Glomerular visceral epithelial cell (primary cell): ENCODE data around the gene MFAP3.
"Not testable (repeated sequence)": the region's sequence is repeated elsewhere in the genome, so short reads cannot be mapped to it uniquely, and the experiment has no call there.

ENCODE experiments used
- DNase-seq: peaks from one replicate; pipeline ENCODE4 v3.0.0-alpha.2; 2016; ENCODE audit errors: extremely low spot score

Gene MFAP3

DNA sequence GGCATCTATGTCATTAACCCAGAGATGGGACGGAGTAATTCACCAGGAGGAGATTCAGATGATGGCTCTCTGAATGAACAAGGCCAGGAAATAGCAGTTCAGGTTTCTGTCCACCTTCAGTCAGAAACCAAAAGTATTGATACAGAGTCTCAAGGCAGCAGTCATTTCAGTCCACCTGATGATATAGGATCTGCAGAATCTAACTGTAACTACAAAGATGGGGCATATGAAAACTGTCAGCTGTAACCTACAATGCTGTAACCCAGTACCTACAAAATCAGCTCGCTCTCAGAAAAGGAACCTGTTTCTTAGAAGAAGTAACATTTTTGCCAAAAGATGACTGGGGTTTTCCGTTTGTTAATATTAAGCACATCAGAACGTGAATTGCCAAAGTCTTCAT, 14.7 kb downstream of the MFAP3 start:
- no peak for DNase-seq

DNA sequence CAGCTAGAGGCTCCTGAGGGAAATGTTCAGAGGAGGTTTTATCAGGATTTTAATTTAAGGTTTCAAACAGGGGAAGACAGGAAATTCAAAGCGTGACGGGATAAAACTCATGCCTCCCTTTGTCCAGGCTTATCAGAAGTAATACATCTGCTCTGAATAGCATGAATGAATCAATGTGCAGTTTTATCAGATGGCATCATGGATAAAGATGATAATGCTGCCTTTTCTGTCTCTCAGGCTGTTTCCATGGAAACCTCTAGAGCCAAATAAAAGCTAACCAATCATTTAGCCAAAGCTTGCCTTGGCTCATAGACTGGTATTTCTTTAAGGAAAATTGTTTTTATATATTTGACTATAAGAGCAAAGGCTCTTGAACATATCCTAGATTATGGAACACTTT, 16.4 kb downstream of the MFAP3 start:
- DNase-seq = no peak

DNA sequence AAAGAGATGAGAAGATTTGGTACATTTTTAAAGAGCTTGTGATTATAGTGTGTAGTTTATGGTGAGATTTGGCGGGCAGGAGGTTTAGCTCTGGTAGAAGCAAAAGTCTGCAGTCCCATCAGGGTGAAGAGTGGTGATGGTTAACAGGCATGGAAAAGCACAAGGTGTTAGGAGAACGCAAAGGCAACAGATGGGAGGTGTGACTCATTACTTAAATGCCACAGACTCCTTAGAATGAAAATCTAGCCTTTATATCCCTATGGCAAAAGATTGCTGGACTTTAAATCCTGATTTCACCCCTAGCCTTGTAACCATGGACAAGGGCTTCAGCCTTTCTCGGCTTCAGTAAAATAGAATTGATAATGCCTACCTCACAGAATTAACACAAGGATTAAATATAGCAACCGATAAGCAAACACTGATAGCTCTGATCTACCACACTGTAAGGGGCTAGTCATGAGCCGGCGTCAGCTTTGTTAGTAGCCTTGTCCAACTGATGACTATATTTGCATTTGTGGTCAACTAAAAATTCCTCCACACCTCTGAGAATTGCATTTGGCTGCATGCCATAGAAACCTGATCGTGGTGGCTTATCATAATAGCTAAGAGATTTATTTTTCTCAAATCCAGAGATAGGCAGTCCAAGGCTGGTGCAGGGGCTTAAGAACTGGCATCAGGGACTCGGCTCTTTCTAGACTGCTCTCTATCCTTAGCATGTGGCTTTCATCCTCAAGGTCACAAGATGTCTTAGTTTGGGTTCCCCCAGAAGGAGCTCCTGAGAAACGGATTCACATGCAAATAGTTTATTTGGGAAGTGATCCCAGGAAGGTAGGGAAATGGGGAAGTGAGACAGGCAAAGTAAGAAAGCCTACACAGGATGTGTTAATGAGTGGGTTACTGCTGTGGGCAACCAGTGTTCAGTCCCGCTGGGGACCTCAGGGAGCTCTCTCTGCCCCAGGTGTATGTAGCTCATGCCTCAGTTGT, 19.6 kb downstream of the MFAP3 start:
- peak; percentile 63 for DNase-seq

DNA sequence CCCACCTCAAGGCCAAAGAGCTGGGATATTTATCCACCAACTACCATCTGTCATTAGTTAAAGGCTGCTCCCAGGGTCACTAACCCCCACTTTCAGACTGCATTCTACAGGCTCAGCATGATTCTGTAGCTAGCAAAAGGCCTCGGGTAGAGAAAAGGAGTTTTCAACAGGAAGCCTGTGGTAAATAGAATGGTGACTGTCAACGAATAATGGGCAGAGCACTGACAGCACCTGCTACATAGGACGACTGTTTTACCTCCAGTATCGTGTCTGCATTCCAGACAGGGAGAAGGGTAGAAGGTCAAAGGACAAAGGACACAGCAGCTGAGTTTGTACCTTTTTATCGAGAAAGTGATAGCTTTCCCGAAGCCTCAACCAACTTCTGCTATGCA, 20.3 kb downstream of the MFAP3 start:
- DNase-seq = no peak

DNA sequence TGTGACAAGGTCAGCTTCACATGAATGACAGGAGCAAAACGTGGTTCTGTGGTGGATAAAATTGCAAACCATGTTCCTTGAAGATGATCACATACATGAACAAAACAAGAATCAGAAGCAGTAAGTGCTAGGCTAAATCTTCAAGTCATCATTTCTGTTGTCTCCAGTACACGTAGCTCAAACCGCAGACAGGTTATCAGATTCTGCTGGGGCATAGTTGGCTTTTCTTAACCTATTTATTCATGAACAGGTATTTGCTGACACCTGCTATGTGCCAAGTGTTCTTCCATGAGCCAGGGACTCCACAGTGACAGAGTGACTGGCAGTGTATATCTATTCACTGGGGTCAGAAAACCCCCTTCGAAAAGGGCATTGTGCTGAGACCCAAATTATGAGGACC, 20.8 kb downstream of the MFAP3 start:
- no peak for DNase-seq

DNA sequence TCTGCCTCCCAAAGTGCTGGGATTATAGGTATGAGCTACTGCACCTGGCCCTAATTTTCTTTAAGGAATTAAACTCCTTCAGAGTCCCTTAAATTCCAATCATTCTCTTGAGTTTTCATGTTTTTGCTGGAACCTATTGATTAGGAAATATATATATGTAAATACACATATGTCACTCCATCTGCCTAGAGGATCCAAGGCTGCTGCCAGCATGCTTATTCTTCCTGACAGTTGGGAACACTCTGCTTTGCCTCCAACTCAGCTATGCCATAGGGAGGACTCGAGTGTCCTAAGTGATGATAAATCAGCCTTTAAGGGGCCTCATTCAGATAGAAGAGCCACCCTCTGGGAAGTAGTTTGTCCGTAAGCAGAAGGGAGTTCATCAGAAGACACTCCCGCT, 21.8 kb downstream of the MFAP3 start:
- DNase-seq = no peak

DNA sequence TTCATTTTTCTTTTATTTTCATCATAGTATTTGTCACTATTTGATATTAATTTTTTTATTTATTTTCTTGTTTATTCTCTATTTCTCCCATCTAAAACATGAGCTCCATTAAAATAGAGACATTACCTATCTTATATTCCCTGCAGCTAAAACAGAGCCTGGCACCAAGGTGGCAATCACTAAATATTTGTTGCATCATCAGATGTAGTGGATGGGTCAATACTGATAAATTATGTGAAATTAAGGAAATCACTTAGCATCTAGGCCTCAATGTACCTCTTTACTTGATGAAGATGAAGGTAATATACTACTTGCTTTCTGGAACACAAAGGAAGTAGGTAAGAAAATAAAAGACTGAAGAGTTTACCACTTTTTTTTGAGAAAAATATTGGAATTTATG, 24.6 kb downstream of the MFAP3 start:
- DNase-seq = no peak

DNA sequence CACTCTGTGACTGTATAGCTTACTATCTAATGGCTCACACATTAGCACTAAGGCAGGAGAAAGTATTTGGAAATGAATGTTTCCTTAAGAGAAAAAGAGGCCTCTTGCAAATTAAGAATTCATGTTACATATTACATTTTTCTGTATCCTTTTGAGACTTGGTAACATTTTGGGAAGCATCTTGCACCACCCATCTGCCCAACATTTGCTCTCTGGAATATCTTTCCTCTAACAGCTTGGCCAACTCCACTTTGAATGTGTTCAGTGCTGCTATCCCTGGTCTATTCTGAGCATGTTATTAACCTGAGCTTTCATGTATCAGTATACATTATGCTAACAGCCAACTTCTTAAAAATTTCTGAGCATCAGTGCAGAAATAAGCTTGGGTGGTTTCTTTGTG, 27.2 kb downstream of the MFAP3 start:
- no peak for DNase-seq

DNA sequence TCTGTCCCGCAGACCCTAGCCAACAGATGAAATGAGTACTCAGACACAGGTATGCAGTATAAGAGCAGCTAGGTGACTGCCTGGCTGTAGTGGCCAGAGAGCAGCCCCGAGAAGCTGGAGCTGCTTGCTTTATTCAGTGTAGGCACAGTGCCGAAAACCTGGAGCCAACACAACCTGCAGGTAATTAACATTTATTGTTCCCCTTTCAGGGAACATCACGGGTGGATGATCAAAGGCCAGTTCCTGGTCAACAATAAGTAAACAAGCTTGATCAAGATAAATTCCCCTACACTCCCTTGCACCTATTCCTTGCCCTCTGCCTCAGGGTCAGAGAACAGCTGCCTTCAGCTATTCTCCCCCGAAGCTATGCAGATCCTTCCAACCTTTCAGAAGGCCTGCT, 31.1 kb downstream of the MFAP3 start:
- DNase-seq = not testable (repeated sequence)

DNA sequence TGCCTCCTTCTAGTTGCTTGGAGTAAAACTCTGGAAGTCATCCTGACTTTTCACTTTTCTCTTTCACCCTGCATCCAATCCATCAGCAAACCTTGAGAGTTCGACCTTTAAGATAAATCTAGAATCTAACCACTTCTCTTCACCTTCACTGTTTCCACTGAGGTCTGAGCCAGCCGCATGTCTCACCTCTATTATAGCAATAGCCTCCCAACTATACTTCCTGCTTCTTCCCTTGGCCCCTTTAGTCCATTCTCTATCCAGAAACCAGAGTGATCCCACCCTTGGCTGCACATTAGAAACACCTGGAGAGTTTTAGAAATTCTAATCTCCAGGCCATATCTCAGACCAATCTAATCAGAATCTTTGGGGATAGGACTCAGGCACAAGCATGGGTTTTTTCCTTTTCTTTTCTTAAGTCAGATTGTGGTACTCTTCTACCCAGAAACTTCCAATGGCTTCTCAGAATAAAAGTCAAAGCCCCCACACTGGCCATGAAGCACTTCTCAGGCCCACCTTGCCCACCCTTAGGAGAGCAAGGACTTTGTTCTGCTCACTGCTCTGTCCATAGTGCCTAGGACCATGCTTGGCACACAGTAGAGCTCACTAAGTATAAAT, 33.1 kb downstream of the MFAP3 start:
- DNase-seq = no peak

DNA sequence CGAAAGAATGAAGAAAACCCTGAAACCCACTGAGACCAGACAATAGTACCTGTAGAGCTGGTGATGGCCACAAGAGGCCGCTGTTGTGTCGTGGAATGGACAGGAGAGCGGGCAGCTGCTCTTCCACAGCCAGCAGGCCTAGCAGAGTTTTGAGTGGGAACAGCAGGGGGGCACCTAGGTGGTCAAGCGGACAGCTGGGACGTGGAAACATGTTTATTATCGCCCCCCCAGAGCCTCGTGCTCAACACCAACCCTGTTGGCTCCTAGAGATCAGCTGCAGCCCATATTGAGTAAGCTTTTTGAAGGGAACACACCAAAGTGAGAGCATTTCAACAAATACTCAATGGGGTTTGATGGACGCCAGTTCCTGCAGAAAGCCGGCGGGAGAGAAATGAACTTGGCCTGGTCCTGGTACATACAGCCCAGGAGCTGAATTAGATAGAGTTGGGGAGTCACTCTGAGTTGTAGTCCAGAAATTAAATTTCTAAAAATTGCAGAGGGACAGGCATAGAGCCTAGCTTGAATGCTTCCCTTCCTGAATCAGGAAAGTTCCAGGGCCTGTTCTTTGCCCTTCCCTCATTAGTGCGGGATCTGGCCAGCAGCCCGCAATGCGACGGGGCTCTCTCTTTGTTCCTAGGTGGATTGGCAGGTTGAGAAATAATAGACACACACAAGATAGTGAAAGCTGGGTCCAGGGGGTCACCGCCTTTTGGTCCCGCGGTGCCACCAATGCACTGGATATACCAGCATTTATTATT, 33.8 kb downstream of the MFAP3 start:
- peak; percentile 82 for DNase-seq

DNA sequence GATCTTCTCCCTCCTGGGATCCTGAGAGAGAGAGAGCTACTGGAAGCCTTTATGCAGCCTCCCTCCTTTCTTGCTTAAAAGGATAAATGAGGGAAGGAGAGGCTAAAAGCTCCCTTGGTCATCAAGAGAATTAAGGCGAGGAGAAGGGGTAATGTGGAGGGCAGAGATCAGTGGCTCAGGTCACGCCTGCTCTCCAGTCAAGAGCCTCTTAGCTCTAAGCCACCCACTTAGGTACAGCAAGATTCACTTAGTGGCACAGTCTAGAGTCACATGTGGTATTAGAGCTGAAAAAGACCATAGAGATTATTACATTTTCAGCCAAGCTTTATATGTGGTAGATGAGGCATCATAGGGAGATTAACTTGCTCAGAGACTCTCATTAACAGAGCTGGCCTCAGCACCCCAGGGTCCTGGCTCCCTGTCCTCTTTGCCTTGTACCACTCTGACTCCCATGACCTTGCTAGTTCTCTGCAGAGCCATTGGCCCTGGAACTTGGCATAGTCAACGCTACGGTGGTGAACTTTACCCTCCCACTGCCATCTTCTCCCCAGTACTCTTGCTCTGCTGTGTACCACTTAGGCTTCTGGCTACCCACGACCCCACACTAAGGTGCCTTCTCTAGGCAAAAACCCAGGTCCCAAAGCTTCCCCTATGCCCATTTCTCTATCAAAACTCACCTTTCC, 37.6 kb downstream of the MFAP3 start:
- no peak for DNase-seq

DNA sequence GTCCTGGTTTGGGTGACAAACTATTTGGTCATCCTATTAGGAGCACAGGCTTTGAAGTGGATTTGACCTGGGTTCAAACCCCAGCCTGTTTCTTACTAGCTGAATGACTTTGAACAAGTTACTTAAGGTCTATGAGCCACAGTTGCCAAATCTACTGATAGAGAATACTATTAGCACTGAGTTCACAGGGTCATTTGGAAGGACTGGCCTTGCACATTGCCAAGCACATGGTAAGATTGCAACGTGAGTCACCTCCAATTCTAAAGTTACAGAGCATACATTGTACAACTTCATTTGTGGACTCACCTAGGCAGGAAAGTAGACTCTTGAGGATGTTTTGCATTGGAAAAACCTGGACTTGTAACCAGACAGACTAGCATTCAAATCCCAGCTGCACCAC, 38.9 kb downstream of the MFAP3 start:
- no peak for DNase-seq

DNA sequence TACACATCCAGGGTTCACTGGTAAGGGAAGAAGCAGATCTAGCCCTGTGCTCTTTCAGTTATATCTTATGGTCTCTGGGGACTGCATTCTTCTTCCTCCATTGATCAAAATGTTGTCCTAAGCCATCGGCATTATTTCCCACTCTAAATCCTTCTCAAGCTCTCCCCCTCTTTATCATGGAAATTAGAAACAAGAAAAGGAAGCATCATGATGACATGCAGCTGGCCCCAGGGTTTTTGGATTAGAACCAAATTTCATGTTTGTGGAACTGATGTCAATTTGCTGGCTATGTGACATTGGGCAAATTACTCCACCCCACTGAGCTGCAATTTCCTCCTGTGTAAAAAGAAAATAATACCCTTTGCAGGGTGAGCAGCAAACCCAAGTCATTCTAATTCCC, 39.5 kb downstream of the MFAP3 start:
- DNase-seq = no peak

DNA sequence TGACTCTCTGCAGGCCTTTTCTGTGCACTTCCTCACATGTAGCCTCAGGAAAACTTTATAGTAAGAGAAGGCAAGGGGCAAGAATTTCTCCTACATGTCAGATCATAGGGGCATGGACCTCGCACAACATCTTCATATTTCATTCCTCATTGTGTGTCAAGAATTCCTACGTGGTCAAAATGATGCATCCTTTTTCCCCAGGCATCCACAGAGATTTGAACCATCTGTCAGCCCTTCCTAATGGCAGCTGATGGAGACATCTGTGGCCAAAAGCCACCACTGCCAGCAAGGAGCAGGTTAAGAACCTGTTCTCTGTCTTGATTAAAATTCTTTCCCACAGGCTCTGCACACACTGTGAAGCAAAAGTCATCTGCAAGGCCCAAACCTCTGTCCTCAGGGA, 42.5 kb downstream of the MFAP3 start:
- no peak for DNase-seq

DNA sequence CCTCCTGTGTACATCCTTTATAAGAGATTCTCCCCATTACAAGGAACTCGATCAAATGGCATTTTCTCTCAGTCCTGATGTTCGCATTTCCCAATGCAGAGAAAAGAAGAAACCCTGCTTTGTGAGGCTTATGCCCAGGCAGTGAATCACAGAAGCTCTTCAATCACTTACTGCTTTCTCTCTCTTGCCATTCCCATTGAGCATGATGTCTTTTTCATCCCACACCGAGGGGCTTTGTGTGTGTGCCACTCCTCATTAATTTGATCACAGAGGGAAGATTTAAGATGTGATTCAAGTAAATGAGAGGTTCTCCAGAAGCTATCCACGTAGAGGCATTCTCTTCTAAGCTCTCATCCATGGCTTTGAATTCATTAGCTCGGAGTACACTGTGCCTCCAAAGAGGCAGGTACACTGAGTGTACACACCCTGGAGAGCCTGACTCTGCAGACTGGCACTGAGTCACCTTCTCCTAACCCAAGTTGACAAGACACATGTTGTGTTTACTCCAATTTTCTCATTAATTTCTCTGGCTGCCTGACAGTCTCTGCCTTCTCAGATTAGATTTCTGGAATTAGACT, 45.4 kb downstream of the MFAP3 start:
- DNase-seq = no peak

DNA sequence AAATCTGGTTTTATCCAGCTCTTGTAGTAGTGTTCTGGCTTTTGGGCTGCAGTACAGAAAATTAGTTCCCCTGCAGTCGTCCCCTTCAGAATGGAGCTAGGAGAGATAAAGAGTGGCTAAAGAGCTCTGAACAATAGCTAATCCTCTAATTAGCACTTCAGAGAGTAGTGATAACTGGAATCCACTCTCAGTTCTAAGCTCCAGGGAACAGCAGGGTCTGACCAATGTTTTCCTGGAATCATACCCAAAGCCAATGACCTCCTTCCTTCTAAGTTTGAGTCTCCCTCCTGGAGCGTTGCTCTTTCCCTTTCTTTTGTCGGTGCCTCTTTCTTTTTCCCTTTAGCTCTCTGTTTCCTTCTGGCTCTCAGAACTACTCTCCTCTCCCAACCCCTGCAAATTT, 47.4 kb downstream of the MFAP3 start:
- no peak for DNase-seq

DNA sequence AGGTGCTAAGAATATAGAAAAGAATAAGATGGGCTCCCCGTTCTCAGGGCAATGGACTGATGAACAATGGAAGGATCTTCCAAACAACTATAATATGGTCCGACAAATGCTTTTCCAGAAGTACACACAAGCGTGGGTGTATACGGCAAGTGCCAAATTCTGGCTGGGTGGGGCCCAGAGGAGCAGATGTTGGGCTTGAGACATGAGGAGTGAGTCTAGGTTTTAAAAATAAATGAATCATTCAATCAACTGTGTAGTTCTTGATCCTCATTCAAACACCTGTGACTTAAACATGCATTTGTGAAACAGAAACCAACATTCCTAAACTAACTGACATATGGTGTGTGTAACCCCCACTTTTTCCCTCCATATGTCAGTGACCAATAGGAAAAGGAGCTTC, 47.9 kb downstream of the MFAP3 start:
- DNase-seq = no peak

DNA sequence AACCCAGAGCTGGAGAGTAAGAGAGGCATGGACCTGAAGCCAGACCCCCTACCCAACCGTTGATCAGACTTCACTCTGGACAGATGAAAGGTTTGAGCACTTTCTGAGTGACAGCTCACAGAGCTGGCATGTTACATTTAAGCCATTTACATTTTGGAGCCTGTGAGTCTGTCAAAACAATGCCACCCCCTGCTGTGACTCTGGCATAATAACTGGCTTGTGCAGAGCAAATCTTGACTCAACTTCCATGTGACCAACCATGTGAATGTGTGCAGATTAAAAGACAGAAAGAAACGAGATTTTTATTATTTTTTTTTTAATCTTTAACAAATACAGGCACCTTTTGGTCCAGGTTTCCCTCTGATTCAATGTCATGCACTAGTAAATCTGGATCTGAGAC, 48.5 kb downstream of the MFAP3 start:
- DNase-seq = peak; percentile 27

DNA sequence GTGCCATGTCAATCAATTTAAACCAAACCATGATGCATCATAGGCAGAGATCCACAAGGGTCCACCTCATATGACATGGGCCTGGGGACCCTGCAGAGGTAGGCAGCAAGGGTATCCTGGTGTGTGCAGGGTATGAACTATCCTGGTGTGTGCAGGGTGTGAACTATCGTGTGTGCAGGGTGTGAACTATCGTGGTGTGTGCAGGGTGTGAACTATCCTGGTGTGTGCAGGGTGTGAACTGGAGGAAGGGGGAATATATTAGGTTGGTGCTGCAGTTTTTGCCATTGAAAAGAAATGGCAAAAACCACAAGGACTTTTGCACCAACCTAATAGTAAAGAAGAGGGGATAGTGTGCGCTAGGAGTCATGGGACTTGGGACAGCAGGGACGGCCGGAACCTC, 50.0 kb downstream of the MFAP3 start:
- DNase-seq = no peak

DNA sequence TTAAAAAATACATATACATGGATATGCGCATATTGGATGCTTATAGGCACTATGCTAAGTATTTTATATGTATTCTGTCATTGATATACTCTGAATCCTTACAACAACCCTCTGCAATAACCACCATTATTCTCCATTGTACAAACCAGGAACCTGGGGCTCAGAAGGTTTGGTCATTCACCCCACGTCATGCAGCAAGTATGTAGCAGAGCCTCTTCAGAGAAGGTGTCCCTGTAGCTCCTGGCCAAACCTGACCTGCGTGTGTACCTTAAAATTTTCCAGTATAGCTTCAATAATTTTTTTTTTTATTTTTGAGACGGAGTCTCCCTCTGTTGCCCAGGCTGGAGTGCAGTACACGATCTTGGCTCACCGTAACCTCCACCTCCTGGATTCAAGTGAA, 51.9 kb downstream of the MFAP3 start:
- no peak for DNase-seq
